NCI-H2227 (cell line): ENCODE measurements around the gene IQCF2.
"Not testable (repeated sequence)": the region's sequence is repeated elsewhere in the genome, so short reads cannot be mapped to it uniquely, and the experiment has no call there.

Experiments
- DNase-seq: peaks from one replicate; lab custom pipeline; 2025; ENCODE audit not compliant: unreplicated experiment; lab: John Stamatoyannopoulos, UW

The IQCF2 gene

GRCh38 chr3:51876186-51876585 is 14.8 kb downstream of the IQCF2 start:
- no peak for DNase-seq

GRCh38 chr3:51879937-51880336 is 18.5 kb downstream of the IQCF2 start:
- DNase-seq = no peak

GRCh38 chr3:51886447-51886846 is 25.0 kb downstream of the IQCF2 start:
- no peak for DNase-seq

- DNase-seq = no peak
Measured at GRCh38 chr3:51887620-51888019, 26.2 kb downstream of the IQCF2 start.

GRCh38 chr3:51888463-51889105 is 27.2 kb downstream of the IQCF2 start:
- DNase-seq = no peak

- no peak for DNase-seq
Measured at GRCh38 chr3:51891242-51892039, 30.0 kb downstream of the IQCF2 start.

- DNase-seq = no peak
Measured at GRCh38 chr3:51894391-51894790, 33.0 kb downstream of the IQCF2 start.

- DNase-seq = no peak
Measured at GRCh38 chr3:51894939-51895338, 33.5 kb downstream of the IQCF2 start.

- no peak for DNase-seq
Measured at GRCh38 chr3:51896607-51897305, 35.3 kb downstream of the IQCF2 start.

- no peak for DNase-seq
Measured at GRCh38 chr3:51897391-51897790, 36.0 kb downstream of the IQCF2 start.

- DNase-seq = not testable (repeated sequence)
Measured at GRCh38 chr3:51900043-51900442, 38.6 kb downstream of the IQCF2 start.

- DNase-seq = not testable (repeated sequence)
Measured at GRCh38 chr3:51902361-51902760, 40.9 kb downstream of the IQCF2 start.

- DNase-seq = no peak
Measured at GRCh38 chr3:51904034-51904823, 42.8 kb downstream of the IQCF2 start.

GRCh38 chr3:51908026-51908425 is 46.6 kb downstream of the IQCF2 start:
- no peak for DNase-seq
